ENCODE data around the gene ERICH2.

ERICH2 gene

GRCh38 chr2:170742896-170743529 is 27.2 kb upstream of the ERICH2 start:
- no peak for ATAC-seq
- no peak for TF ChIP-seq TCF4 (CRISPR knock-in tag; IDR thresholded peaks at IDR 0.05; ENCODE audit: borderline replicate concordance)
- TF ChIP-seq ZFP30 (CRISPR knock-in tag; IDR thresholded peaks at IDR 0.05), result no peak
- no peak for TF ChIP-seq CSRNP3 (CRISPR knock-in tag; IDR thresholded peaks at IDR 0.05)
- TF ChIP-seq OSR1 (CRISPR knock-in tag; IDR thresholded peaks at IDR 0.05), result no peak
- TF ChIP-seq, protein P1, sequence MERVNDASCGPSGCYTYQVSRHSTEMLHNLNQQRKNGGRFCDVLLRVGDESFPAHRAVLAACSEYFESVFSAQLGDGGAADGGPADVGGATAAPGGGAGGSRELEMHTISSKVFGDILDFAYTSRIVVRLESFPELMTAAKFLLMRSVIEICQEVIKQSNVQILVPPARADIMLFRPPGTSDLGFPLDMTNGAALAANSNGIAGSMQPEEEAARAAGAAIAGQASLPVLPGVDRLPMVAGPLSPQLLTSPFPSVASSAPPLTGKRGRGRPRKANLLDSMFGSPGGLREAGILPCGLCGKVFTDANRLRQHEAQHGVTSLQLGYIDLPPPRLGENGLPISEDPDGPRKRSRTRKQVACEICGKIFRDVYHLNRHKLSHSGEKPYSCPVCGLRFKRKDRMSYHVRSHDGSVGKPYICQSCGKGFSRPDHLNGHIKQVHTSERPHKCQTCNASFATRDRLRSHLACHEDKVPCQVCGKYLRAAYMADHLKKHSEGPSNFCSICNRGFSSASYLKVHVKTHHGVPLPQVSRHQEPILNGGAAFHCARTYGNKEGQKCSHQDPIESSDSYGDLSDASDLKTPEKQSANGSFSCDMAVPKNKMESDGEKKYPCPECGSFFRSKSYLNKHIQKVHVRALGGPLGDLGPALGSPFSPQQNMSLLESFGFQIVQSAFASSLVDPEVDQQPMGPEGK (CRISPR knock-in tag; IDR thresholded peaks at IDR 0.05; ENCODE audit: borderline replicate concordance), result no peak
- no peak for TF ChIP-seq PPARA (CRISPR knock-in tag; IDR thresholded peaks at IDR 0.05; ENCODE audit: borderline replicate concordance)
- TF ChIP-seq SNAI2 (CRISPR knock-in tag; IDR thresholded peaks at IDR 0.05), result no peak
- TF ChIP-seq TSHZ2 (CRISPR knock-in tag; IDR thresholded peaks at IDR 0.05), result no peak
- no peak for TF ChIP-seq CSDC2 (CRISPR knock-in tag; IDR thresholded peaks at IDR 0.05)
- no peak for TF ChIP-seq ESRRG (CRISPR knock-in tag; IDR thresholded peaks at IDR 0.05)
- TF ChIP-seq ZNF565 (CRISPR knock-in tag; conservative IDR thresholded peaks at IDR 0.05; ENCODE audit: low read depth), result no peak
- TF ChIP-seq ARNTL (CRISPR knock-in tag; IDR thresholded peaks at IDR 0.05; ENCODE audit: borderline replicate concordance, low read depth), result no peak
- TF ChIP-seq ISL1 (CRISPR knock-in tag; IDR thresholded peaks at IDR 0.05), result no peak
- no peak for TF ChIP-seq TOX (CRISPR knock-in tag; IDR thresholded peaks at IDR 0.05; ENCODE audit: borderline replicate concordance)
- TF ChIP-seq ZNF8 (CRISPR knock-in tag; IDR thresholded peaks at IDR 0.05), result no peak
- no peak for TF ChIP-seq ZNF70 (CRISPR knock-in tag; IDR thresholded peaks at IDR 0.05)

DNA sequence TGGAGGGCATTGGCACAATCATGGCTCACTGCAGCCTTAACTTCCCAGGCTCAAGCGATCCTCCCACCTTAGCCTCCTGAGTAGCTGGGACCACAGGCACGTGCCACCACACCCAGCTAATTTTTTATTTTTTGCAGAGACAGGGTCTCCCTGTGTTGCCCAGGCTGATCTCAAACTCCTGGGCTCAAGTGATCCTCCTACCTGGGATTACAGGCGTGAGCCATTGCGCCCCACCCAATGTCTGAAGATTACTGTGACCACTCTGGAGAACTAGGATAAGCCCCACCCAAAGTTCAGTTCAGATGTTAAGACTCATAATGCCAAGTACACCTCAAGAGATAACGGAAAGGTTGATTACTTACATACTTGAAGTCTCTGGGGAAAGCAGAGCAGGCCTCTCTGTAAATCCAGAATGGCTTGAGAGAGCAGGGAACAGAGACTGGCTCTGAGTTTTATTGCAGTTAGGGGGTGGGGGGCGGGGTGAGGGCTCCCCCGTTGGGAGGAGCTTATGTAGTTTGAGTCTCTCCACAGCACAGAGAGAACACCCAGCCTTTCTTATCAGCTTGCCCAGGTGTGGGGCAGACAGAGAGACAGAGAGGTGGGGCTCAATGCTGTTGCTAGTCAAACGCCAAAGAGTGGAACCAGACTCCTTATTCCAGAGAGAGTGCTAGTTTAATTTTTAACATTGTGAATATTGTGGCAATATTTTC is 26.5 kb upstream of the ERICH2 start:
- TF ChIP-seq ZNF70 (CRISPR knock-in tag; IDR thresholded peaks at IDR 0.05) (no peak), TSHZ2 (CRISPR knock-in tag; IDR thresholded peaks at IDR 0.05) (no peak), CREB5 (CRISPR knock-in tag; IDR thresholded peaks at IDR 0.05; ENCODE audit: low read depth) (no peak), CSRNP3 (CRISPR knock-in tag; IDR thresholded peaks at IDR 0.05) (no peak), ZC3H10 (CRISPR knock-in tag; IDR thresholded peaks at IDR 0.05) (no peak), GLIS3 (CRISPR knock-in tag; IDR thresholded peaks at IDR 0.05) (no peak), ZFP3 (CRISPR knock-in tag; IDR thresholded peaks at IDR 0.05) (no peak), ZFP30 (CRISPR knock-in tag; IDR thresholded peaks at IDR 0.05) (no peak), CSDC2 (CRISPR knock-in tag; IDR thresholded peaks at IDR 0.05) (no peak), POU6F1 (CRISPR knock-in tag; IDR thresholded peaks at IDR 0.05; ENCODE audit: borderline replicate concordance, low read depth) (no peak), ESRRG (CRISPR knock-in tag; IDR thresholded peaks at IDR 0.05) (no peak), ZNF565 (CRISPR knock-in tag; conservative IDR thresholded peaks at IDR 0.05; ENCODE audit: low read depth) (no peak), TOX (CRISPR knock-in tag; IDR thresholded peaks at IDR 0.05; ENCODE audit: borderline replicate concordance) (no peak), PPARA (CRISPR knock-in tag; IDR thresholded peaks at IDR 0.05; ENCODE audit: borderline replicate concordance) (no peak), RARB (CRISPR knock-in tag; IDR thresholded peaks at IDR 0.05) (no peak)
- ATAC-seq, result no peak

Measured in SK-N-SH treated with all-trans-retinoic acid at 6 μM for 48 hours (cell line).